ENCODE data around the gene FMN2.

Gene FMN2

GRCh38 chr1:240426051-240426450 is 334.4 kb downstream of the FMN2 start:
- DNase-seq (ENCODE audit: low spot score): no peak

GRCh38 chr1:240435996-240436566 is 344.4 kb downstream of the FMN2 start:
- no peak for DNase-seq (ENCODE audit: low spot score)

GRCh38 chr1:240441669-240442068 is 350.0 kb downstream of the FMN2 start:
- no peak for DNase-seq (ENCODE audit: low spot score)

GRCh38 chr1:240445369-240445768 is 353.7 kb downstream of the FMN2 start:
- no peak for DNase-seq (ENCODE audit: low spot score)

GRCh38 chr1:240455228-240455821 is 363.6 kb downstream of the FMN2 start:
- DNase-seq (ENCODE audit: low spot score): no peak

GRCh38 chr1:240457203-240457602 is 365.5 kb downstream of the FMN2 start:
- DNase-seq (ENCODE audit: low spot score): no peak

- no peak for DNase-seq (ENCODE audit: low spot score)
These were observed 370.6 kb downstream of the FMN2 start for GRCh38 chr1:240462277-240462676.

GRCh38 chr1:240462766-240463395 is 371.2 kb downstream of the FMN2 start:
- no peak for DNase-seq (ENCODE audit: low spot score)

- no peak for DNase-seq (ENCODE audit: low spot score)
These were observed 372.4 kb downstream of the FMN2 start for GRCh38 chr1:240464099-240464498.

- DNase-seq (ENCODE audit: low spot score): peak; percentile 7
These were observed 373.9 kb downstream of the FMN2 start for GRCh38 chr1:240465531-240465940.

GRCh38 chr1:240466509-240466908 is 374.8 kb downstream of the FMN2 start:
- DNase-seq (ENCODE audit: low spot score): no peak

- no peak for DNase-seq (ENCODE audit: low spot score)
These were observed 376.2 kb downstream of the FMN2 start for GRCh38 chr1:240467895-240468294.

GRCh38 chr1:240468656-240469055 is 377.0 kb downstream of the FMN2 start:
- no peak for DNase-seq (ENCODE audit: low spot score)

- no peak for DNase-seq (ENCODE audit: low spot score)
These were observed 382.5 kb downstream of the FMN2 start for GRCh38 chr1:240474133-240474614.

GRCh38 chr1:240475832-240476231 is 384.1 kb downstream of the FMN2 start:
- DNase-seq (ENCODE audit: low spot score): no peak

GRCh38 chr1:240478536-240478935 is 386.9 kb downstream of the FMN2 start:
- DNase-seq (ENCODE audit: low spot score): no peak

- DNase-seq (ENCODE audit: low spot score): no peak
These were observed 393.2 kb downstream of the FMN2 start for GRCh38 chr1:240484804-240485443.

- no peak for DNase-seq (ENCODE audit: low spot score)
These were observed 394.9 kb downstream of the FMN2 start for GRCh38 chr1:240486611-240487010.

- no peak for DNase-seq (ENCODE audit: low spot score)
These were observed 395.8 kb downstream of the FMN2 start for GRCh38 chr1:240487493-240487892.

- no peak for DNase-seq (ENCODE audit: low spot score)
These were observed 399.5 kb downstream of the FMN2 start for GRCh38 chr1:240491156-240491555.

- no peak for DNase-seq (ENCODE audit: low spot score)
These were observed 400.1 kb downstream of the FMN2 start for GRCh38 chr1:240491796-240492195.

GRCh38 chr1:240492832-240493440 is 401.3 kb downstream of the FMN2 start:
- peak; percentile 19 for DNase-seq (ENCODE audit: low spot score)

- no peak for DNase-seq (ENCODE audit: low spot score)
These were observed 403.9 kb downstream of the FMN2 start for GRCh38 chr1:240495601-240496000.
